Activated T-cell treated with anti-CD3 and anti-CD28 coated beads for 1 hour (primary cell): ENCODE measurements around the gene UCKL1.
"Not testable (repeated sequence)": the region's sequence is repeated elsewhere in the genome, so short reads cannot be mapped to it uniquely, and the experiment has no call there.

ENCODE experiments used
- DNase-seq: peaks from one replicate; pipeline ENCODE4 v3.0.0-alpha.2; 2020; ENCODE audit warnings: low read depth

UCKL1 gene

DNA sequence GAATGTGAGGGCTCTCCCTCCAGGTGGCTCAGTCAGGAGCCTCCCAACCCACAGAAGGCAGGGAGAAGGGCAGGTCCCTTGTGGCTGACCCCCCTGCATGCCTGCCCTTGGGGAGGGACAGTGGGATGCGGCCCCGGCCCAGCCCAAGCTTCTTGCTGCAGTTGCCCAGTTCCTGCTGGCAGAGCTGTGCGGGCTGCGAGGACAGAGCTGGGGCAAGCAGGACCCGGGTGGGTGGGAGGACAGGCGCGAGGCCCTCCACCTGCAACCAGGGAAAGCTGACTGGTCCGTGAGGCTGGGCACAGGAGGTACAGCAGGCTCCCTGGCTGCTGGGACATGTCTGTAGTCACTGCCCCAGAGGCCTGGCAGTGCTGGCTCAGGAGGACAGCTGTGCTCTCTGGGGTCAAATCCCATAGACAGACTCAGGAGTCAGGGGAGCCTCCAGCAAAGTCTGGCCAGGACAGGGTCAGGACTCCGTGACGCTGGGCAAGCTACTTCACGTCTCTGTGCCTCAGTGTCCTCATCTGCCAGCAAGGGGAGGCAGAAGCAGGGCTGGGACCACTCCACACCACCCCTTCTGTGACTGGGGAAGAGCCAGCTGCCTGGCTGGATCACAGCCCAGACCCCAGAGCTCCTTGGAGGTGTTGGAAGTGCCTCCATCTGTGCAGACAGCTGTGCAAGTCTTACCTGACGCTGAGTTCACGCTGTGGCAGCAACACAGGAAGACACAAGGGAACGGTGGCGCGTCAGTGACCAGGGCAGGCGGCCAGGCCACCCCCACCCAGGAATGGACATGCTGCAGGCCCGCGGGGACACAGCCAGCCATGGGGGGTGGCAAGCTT lies 13.0 kb downstream of the UCKL1 start:
- DNase-seq, result no peak

DNA sequence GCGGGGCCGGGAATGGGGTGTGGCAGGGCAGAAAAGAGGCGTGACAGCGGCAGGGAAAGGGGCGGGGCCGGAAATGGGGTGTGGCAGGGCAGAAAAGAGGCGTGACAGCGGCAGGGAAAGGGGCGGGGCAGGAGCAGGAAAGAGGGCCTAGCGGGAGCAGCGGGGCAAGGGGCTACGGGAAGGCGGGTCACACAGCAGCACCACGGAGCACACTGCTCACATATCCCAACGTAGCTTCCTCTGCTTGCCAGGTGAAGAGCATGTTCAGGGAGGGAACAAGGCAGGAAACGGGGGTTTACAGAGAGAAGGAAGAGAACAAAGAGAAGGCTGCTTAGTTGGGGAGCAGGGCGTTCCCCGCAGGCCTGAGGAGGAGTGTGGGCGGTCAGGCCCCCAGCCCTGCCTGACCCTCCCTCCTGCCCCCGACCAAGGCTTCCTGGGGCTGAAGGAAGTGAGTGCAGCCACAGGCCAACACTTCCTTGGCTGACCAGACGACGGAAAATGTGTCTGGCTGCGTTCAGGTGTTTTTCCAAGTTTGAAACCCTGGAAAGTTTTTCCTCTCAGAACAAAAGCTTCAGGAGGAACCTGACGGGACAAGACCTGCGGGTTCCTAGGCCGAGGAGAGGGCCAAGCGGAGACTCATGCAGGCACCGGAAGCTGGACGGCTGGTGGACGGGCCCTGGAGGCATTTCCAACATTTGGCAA lies 13.8 kb downstream of the UCKL1 start:
- DNase-seq, result no peak

DNA sequence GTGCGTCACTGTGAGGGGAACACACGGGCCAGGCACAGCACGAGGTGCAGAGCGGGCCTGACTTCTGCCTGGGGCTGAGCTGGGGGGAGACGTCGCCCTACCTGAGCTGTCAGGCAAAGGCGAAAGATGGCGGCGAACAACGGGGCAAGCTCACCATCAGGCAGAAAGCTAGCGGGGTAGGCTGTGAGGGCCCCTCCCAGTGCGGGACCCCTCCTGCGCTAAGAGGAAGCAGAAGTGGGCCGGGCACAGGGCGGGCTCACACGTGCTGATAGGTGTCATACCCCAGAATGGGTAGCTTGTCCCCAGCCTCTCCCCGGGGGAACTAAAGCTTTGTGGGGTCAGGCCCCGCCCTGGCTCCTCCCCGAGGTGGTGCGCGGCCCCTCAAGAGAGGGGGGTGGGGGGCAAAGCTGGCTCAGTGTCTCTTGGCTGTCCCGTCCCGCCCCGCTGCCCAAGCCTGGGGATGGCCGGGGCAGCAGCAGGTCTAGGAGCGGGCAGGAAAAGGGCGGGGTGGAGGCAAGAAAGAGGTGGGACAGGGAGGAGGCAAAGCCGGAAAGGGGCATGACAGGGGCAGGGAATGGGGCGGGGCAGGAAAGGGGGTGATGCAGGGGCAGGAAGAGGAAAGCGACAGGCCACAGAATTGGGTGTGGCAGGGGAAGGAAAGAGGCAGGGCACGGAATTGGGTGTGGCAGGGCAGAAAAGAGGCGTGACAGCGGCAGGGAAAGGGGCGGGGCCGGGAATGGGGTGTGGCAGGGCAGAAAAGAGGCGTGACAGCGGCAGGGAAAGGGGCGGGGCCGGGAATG lies 14.7 kb downstream of the UCKL1 start:
- DNase-seq, result peak; percentile 58

DNA sequence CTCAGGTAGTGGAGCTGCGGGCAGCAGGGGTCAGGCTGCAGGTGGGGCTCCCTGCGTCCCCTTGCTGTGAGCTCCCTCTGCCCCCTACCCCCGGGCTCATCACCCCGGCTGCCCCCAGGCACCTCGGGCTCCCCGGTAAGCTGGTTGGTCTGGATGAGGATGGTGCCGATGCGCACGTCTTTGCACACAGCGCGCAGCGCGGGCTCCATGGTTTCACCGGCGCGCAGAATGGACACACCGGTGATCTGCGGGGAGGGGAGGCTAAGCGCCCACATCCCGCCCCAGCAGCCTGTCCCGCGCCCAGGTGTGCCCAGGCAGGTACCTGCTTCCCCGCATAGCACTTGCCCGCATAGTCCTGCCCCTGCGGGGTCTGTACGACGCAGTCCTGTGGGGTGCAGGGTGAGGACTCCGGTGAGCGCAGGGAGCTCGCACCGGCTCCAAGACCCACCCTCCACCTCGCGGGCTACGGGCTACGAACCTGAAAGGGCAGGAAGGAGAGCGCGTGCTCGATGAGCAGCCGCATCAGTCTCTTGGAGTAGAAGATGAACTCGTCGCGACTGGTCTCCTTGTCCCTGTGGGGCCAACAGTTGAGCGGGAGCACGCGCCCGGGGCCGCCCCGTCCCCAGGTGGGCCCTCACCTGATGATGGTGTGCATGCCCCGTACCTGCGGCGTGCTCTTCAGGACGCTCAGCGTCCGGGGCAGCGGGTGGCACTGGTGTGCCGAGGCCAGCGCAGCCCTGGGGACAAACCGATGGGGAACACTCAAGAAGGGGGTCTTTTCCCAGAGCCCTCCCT lies 15.5 kb downstream of the UCKL1 start:
- no peak for DNase-seq

DNA sequence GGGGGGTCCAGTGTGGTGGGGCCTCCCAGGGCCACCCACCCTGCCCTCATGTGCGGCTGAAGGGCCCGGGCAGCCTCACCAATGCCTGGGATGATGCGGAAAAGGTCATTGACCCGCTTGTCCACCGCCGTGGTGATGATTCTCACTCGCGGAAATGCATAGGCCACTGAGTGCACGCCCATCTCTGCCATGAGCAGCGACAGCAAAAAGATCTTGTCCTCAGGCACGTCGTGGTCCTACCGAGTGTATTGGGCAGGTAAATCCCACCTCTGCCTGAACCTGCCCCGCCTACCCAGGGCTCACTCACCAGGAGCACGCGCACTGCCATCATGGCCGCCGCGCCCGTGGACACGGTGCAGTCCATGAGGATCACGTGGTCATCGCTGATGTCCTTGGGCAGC lies 16.1 kb downstream of the UCKL1 start:
- no peak for DNase-seq

DNA sequence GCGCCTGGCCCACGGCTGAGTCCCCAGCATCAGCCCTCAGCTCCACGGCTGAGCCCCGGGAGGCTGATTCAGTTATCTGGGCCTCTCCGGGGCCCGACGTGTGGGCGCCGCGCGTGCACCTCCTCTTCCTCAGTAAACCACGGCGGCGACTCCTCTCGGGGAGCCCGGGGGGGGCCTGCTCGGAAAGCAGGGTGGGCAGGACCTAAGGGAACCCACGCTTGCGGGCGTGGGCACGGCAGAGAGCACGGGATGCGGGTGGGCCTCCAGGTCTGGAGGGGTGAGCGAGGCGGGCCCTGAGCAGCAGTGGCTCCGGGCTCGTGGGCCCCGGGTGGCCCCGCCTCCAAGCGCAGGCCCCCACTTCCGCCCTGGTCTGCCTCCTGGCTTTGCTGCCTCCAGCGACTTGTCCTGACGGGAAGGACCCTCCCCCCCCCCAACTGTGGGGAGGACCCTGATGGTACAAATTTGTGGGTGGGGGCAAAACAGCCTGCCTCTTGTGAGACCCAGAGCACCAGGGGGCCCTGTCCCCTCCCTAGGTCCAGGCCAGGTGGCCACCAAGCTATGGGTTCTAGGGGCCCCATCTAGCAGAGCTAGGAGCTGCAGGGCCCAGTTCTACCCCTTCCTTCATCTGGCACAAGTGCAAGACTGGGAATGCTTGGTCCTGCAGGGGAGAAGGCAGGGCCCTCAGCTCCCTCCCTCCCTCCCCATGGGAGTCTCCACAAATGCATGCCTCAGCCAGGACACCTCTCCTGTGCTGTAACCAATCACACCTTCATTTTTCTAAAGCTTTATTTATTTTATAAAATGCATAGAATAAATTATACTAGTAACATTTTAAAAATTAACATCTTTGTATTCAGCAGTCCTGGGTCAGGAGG lies 16.9 kb downstream of the UCKL1 start:
- no peak for DNase-seq

DNA sequence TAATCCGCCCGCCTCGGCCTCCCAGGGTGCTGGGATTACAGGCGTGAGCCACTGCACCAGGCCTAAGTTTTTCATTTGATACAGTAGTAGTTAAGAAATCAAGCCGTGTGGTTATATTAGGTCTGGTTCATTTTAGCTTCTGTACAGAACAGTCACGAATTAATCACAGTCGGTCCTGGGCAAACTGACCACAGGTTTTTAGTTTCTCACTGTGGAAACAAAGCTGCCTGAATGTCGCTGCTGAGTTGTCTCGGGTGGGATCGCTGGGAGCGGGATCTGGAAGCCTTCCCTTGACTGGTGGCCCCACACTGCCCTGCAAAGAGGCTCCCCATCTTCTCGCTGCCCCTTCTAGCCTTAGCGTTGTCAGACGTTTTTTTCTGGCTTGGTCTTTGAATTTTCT lies 18.6 kb downstream of the UCKL1 start:
- no peak for DNase-seq

DNA sequence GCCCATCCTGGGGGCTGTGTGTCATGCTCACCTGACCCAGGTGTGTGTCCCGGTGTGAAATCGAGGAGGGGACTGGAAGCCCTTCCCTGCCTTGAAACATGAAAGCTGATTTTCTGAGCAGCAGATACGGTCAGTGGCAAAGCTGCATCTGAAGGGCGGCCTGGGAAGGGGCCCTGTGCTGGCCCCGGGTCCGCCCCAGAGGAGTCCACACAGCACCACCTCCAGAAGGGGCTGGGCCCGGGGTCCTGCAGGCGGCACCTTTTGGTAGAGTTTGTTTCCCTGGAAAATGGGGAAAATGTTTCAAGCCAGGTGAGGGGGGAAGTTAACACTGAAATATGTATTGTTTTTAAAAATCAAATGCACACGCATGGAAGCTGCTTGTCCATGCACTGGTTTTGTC lies 20.8 kb downstream of the UCKL1 start:
- DNase-seq, result no peak

DNA sequence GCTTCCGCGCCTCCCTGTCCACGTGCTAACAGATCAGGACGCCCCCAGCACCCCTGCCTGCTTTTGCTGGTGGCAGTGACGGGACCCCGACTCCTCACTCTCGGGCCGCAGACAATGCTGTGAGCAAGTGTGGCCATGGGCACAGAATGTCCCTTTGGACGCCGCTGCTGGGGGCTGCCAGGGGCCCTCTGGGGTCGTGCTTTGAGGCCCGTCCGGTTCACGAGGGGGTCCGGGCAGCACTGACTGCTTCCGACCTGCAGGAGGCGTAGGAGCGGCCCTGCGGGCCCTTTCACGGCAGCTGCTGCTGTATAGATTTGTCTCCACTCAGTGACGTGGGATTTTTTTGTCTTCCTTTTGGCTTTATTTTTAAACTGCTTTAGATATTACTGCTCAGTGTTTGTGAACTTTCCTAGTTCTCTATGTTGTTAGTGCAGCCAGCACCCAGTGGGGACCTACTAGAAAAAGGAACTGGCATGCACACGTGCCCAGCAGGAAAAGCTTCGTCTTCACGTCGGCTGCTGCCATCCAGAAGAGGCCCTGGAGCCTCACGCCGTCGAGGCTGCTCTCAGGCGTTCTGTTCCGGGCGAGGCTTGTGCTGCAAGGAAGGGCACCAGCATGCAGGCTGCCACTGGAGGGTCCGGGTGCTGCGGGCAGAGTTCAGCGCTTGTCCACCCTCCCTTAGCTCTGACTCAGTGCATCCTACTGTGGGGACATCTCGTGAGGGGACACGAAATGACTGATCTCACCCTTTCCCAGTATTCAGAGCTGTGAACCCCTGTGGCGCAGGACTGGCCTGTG lies 21.7 kb downstream of the UCKL1 start:
- DNase-seq, result no peak

DNA sequence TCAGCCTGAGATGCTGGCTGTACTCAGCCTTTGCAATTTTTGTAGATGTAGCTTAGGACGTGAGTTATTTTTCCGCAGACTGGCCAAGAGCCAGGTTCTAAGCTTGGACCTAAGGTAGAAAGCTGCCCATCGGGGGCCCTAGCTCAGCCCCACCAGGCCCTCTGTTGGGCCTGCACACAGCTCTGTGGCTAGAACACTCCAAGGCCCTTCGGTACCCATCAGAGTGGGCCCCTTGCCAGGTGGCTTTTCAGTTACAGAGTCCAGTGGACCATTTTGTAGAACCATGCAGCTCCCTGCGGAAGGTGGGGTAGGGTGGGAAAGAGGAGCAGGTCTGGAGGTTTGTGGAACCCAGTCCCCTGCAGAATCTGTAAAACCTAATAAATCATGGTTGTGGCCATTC lies 22.6 kb downstream of the UCKL1 start:
- no peak for DNase-seq

DNA sequence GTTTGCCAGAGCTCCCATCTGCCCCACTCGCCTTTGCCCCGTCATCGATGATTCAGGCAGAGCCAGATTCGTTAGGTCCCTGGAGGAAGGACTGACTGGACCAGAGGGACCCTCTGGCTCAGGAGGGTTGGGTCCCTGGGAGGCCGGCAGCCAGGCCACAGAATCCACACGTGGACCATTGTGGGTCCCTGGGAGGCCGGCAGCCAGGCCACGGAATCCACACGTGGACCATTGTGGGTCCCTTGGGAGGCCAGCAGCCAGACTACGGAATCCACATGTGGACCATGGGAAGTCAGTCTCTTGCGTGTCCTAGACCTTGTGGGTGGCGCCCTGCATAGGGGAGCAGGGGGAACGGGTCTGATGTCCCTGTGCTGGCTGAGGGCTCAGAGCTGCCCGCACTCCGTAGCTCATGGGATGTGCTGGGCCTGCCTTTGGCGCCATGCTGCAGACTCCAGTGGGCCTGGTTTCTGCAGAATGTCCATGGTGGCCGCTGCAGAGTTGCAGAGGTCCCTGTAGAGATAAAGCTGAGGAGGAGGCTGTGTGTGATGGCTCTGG lies 23.5 kb downstream of the UCKL1 start:
- no peak for DNase-seq

DNA sequence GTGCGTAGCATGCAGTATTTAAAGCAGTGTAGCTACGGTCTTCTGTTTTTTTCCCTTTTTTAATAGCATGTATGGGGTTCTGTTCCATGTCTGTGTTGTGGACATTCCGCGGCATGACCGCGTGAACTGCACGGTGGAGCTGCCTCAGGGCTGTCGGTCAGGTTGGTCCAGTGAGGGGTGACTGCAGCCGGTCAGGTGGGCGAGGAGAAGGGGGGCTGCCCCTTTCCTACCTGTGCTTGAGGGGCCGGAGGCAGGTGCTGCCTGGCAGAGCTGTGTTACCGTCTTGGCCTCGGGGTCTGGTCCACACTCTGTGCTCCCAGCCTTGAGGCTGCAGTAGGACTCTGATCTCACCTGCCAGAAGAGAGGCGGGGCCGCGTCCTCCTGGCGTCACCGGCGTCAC lies 24.5 kb downstream of the UCKL1 start:
- DNase-seq, result no peak

DNA sequence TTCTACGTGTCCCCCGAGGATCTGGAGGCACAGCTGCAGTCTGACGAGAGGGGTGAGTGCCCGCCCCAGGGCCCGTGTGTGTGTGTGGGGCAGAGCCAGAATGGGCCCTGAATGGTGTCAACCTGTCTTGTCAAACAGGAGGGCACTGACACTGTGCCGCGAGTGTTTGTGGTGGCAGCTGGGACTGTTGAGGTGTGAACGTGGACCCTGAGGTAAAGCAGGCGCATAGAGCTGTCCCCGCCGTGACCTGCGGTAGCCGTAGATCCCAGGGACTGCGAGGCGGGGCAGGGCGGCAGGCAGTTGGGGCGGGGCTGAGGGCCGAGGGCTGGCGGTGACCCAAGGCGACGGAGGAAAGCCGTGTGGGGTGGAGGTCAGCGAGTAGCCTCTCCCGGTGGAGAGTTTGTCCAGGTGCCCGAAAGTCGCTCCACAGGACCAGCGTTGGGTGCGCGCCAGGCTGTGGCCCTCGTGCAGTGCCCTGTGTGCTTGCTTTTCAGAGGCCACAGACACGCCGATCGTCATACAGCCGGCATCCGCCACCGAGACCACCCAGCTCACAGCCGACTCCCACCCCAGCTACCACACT lies 25.2 kb downstream of the UCKL1 start:
- no peak for DNase-seq

DNA sequence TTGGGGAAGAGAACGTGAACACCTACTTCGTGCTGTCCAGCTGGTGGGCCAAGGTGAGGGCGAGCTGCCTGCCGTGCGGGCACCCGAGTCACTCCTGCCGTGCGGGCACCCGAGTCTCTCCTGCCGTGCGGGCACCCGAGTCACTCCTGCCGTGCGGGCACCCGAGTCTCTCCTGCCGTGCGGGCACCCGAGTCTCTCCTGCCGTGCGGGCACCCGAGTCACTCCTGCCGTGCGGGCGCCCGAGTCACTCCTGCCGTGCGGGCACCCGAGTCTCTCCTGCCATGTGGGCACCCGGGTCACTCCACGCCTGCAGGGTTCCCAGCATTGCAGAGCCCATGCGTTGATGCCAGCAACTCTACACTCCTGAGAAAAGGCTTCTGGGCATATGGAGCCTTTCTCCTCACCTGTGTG lies 26.7 kb downstream of the UCKL1 start:
- DNase-seq, result not testable (repeated sequence)

DNA sequence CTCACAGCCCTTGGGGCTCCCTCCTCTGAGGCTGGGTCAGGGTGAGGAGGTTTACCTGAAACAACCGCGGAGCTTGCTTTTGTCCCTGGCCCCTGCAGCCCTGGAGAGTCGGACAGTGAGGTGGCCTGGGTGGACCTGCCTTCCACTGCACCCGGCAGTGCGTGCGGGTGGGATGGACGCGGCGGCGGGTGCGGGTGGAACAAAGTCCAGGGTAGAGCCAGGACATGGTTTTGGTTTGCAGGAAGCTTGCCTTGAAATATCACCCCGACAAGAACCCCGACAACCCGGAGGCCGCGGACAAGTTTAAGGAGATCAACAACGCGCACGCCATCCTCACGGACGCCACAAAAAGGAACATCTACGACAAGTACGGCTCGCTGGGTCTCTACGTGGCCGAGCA lies 27.1 kb downstream of the UCKL1 start:
- no peak for DNase-seq

DNA sequence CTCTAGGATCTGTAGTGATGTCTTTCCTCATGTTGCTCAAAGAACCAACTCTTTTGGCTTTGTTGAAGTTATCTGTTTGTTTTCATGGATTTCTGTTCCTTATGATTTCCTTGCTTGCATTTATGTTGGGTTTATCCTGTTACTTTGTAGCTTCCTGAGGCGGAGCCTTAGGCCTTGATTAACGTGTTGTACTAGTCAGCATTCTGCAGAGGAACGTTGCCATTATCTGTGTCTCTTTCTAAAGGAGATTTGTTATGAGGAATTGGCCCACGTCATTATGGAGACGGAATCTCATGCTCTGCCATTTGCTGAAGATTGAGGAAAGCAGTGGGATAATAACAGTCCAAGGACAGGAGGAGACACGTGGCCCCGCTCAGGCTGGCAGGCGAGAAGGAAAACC lies 29.9 kb downstream of the UCKL1 start:
- DNase-seq, result no peak

DNA sequence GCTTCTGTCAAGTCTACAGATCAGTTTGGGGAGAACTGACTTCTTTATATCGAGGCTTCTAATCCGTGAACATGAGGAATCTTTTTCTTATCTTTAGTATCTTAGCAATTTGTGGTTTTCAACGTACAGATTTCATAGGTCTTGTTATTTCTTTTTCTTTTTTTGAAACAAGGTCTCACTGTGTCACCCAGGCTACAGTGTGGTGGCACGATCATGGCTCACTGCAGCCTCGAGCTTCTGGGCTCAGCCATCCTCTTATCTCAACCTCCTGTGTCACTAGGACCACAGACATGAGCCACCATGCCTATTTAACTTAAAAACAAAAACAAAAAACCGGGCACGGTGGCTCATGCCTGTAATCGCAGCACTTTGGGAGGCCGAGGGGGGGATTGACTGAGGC lies 32.0 kb downstream of the UCKL1 start:
- no peak for DNase-seq

DNA sequence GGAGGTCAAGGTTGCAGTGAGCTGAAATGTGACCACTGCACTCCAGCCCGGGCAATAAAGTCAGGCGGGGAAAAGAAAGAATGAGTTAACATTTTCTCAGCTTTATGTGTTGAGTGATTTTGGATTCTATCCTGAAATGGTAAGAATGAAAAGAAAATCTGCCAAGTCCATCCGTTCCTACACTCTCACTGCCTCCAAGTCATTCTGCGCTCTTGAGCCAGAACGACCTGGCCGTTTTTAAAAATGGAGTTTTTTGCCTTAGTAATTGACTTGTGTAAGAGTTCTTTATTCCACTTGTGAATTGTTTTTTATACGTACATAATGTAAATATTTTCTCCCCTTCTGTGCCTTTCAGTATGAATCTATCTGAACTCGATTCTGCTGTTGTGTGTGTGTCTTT lies 32.6 kb downstream of the UCKL1 start:
- DNase-seq, result no peak

DNA sequence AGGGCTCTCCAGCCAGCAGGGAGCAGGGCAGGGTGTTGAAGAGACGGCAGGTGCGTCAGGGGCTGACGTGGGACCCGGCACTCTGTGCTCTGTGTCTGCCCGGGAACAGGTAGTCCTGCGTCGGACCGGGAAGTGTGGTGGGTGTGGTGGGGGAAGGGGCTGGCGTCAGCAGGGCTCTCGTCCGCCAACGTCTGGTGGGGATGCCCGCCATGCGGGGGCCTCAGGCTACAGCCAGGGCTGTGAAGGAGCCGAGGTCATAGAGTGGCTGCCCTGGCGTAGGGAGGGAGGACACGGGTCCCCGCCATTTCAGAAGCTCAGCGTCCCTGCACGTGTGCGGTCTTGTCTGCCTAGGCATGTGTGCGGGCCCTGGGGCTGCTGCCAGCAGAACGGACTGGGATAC lies 36.0 kb downstream of the UCKL1 start:
- no peak for DNase-seq

DNA sequence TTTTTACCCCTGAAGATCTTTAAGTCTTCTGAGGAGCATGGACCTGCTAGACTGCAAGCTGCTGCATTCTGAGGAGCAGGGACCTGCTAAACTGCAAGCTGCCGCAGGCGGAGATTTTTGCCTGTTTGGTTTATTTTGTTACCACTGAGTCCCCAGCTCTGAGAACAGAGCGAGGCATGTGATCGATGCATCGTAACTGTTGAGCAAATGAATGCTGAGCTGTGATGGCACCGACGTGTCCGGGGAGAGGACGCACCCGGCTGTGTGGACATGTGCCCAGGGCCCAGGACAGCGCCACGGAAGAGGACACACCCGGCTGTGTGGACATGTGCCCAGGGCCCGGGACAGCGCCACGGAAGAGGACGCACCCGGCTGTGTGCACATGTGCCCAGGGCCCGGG lies 37.1 kb downstream of the UCKL1 start:
- no peak for DNase-seq
